Suppressor macrophage treated with lipopolysaccharide for 4 hours (primary cell): ENCODE data around the gene INTS2.
"Not testable (repeated sequence)": the region's sequence is repeated elsewhere in the genome, so short reads cannot be mapped to it uniquely, and the experiment has no call there.

Source experiments
- DNase-seq: peaks from one replicate; pipeline ENCODE4 v3.0.0-alpha.2; 2020

The INTS2 gene

DNA sequence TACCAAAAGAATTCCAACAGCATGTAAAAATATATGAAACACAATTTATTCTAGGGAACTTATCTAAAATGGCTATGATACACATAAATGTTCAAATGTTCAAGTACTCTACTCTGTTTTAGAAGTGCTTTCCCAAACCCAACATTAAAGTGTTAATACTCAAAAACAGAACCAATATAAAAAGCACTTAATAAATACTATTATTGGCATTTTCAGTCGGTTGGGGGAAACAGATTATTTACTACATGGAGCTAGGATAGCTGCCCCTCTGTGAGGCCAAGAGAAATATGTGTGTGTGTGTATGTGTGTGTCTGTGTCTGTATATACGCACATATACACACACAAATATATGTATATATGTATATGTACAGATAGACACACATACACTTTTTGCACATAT is 32.4 kb downstream of the INTS2 start:
- no peak for DNase-seq

GRCh38 chr17:61894310-61894709 is 33.5 kb downstream of the INTS2 start:
- DNase-seq: not testable (repeated sequence)

DNA sequence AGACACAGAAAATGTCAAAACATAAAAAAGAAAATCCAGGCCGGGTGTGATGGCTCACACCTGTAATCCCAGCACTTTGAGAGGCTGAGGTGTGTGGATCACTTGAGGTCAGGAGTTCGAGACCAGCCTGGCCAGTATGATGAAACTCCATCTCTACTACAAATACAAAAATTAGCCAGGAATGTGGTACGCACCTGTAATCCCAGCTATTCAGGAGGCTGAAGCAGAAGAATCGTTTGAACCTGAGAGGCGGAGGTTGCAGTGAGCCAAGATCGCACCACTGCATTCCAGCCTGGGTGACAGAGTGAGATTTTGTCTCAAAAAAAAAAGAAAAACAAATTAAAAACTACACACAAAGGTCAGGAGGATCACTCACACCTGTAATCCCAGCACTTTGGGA is 40.0 kb downstream of the INTS2 start:
- not testable (repeated sequence) for DNase-seq

DNA sequence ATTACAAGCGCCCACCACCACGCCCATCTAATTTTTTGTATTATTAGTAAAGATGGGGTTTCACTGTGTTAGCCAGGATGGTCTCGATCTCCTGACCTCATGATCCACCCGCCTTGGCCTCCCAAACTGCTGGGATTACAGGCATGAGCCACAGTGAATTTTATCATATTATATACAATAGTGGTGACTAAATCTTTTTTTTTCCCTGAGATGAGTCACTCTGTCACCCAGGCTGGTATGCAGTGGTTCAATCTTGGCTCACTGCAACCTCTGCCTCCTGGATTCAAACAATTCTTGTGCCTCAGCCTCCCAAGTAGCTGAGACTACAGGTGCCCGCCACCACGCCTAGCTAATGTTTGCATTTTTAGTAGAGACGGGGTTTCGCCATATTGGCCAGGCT is 41.9 kb downstream of the INTS2 start:
- not testable (repeated sequence) for DNase-seq

DNA sequence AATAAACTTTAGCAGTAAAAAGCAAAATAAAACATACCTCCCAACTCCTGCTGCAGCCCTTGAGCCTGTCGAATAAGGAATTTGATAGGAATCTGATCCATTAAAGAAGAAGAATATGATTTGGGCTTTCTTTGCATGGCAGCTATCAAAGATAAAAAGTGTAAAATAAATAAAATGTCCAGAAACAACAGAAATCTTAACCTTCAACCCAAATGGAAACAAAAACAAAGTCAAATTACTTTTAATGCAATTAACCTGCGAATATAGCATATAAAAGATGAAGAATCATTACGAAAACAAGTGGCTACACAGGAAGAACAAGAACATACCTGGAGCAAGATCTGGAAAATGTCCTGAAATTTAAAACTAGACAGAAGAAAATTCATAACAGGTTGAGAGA is 42.9 kb downstream of the INTS2 start:
- no peak for DNase-seq

DNA sequence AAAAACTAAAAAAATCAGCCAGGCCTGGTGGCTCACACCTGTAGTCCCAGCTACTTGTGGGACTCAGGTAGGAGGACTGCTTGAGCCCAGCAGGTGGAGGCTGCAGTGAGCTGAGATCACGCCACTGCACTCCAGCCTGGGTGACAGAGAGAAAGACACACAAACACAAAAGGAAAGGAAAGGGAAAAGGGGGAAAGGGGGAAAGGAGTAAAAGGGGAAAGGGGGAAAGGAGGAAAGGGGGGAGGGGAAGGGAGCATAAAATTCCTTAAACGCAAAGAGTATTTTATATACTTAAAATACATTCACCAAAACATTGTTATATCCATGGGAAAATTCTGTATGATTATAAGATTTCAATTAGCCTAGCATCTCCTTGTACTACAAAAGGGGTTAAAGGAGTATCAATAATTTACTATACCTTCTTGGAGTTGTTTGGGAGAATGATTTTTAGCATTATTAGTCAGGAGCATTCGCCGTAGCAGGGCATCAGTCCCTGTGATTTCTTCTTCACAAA is 47.1 kb downstream of the INTS2 start:
- DNase-seq: no peak

- DNase-seq: no peak
These were observed 48.7 kb downstream of the INTS2 start for GRCh38 chr17:61878984-61879612.

- no peak for DNase-seq
These were observed 49.3 kb downstream of the INTS2 start for GRCh38 chr17:61878520-61878919.

DNA sequence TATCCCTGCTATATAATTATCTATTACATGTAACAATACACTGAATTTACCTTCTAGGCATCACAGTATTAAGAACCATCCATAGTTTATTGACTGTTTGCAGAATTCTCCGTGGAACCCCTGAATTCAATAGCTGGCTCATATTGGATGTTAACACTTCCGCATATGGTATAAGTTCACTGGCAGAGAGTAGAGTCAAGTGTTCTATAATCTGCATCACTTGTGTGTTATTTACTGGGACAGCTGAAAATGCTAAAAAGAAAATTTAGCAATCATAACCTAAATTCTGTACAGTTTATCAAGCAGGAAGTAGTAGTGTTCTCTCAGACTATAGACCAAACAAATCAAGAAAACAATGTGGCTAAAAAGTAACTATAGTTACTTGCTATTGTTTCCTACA is 49.9 kb downstream of the INTS2 start:
- no peak for DNase-seq

DNA sequence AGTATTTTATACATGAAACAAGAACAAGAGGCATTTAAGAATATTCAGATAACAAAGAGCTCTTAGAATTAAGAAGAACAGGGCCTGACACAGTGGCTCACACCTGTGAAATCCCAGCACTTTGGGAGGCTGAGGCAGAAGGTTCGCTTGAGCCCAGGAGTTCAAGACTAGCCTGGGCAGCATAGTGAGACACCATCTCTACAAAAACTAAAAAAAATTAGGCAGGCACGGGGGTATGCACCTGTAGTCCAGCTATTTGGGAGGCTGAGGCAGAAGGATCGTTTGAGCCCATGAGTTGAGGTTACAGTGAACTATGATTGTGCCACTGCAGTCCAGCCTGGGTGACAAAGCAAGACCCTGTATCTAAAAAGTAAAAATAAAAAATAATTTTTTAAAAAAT is 52.0 kb downstream of the INTS2 start:
- DNase-seq: no peak

- no peak for DNase-seq
These were observed 52.5 kb downstream of the INTS2 start for GRCh38 chr17:61875285-61875684.

DNA sequence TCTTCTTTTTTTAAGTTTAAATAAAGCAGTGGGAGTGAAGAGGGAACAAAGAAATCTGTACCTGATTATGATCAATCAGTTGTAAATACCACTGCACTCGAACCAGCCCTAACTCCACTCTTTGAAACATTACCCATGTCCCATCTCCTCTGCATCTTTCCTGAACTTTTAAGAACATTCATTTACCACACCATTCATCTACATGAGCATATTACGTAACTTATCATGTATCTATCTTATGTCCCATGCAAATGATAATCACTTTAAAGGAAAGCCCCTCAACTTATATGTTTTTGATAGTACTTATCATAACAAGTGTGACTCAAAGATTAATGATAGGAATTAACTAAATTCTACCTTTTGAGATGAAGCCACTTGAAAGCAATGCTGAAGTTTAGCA is 53.7 kb downstream of the INTS2 start:
- no peak for DNase-seq

- DNase-seq: no peak
These were observed 55.7 kb downstream of the INTS2 start for GRCh38 chr17:61872099-61872498.

DNA sequence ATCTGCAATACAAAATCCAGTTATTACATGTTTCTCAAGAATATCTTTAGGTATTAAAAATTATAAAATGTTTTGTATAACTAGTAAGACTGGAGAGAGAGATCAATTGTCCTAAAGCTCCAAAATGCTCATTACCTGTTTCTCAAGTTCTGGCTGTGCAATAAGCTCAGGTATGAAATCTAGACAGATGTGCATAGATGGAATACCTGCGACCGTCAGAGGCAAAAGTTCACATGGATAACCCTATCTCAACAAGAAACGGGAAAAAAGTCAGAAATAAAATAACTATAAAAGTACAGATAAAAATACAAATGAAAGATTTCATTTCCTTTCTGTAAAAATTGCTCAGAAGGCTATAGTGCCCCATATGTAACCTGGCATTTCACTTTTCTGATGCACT is 58.6 kb downstream of the INTS2 start:
- DNase-seq: no peak

GRCh38 chr17:61868074-61868473 is 59.7 kb downstream of the INTS2 start:
- DNase-seq: no peak

GRCh38 chr17:61867033-61867432 is 60.7 kb downstream of the INTS2 start:
- no peak for DNase-seq

DNA sequence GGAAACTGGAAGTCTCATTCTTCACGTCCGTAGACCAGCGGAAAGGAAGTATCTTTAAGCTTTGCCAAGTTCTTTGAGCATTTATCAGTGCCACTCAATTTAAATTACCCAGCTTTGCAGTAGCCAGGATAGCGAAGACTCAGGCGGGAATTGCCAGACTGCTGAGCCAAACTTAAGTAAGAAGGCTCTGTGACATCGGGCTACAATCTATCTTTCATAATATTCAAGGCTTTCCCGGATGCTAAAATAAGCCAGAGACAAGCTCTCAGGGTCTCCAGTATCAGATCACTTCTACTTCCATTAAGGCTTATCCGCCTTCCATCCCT is 64.0 kb downstream of the INTS2 start:
- DNase-seq: no peak

GRCh38 chr17:61862975-61863800 is 64.6 kb downstream of the INTS2 start, which contains the start of gene BRIP1:
Gene BRIP1 (minus strand): TSS chr17:61863528. CDS start chr17:61861539, 1,989 bp downstream.
- DNase-seq: peak; percentile 95

- DNase-seq: peak; percentile 11
These were observed 65.6 kb downstream of the INTS2 start for GRCh38 chr17:61862105-61862574.

GRCh38 chr17:61860397-61860796 is 67.4 kb downstream of the INTS2 start:
- not testable (repeated sequence) for DNase-seq

DNA sequence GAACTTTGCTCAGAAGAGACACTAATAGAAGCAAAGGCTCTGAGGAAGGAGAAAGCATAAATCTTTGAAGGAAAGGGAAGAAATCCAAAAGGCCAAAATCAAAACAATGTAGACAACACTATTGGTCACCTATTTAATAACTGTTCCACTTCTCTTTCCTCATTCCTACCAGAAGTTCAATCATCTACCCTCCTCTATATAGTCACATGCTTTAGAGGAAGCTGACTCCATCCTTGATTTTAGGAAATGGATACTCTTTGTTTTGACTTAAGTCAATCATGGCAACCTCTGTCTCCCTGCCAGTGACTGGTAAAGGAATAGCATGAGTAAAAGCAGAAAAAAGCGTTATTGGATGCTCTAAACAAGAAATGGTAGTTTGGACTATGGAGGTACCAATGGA is 71.7 kb downstream of the INTS2 start:
- peak; percentile 78 for DNase-seq

DNA sequence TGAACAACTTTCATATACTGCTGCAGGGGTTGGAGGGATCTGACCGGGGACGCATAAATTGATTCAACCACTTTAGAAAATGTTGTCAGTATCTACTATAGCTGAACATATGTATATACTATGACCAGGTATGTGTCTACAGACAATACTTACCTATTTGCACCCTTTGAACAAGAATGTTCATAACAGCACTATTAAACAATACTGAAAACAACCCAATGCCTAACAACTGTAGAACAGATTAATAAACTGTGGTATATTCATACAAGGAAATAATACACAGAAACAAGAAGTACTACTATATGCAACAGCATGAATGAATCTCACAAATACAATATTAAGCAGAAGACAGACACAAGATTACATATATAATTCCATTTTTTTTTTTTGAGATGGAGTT is 74.9 kb downstream of the INTS2 start:
- no peak for DNase-seq

DNA sequence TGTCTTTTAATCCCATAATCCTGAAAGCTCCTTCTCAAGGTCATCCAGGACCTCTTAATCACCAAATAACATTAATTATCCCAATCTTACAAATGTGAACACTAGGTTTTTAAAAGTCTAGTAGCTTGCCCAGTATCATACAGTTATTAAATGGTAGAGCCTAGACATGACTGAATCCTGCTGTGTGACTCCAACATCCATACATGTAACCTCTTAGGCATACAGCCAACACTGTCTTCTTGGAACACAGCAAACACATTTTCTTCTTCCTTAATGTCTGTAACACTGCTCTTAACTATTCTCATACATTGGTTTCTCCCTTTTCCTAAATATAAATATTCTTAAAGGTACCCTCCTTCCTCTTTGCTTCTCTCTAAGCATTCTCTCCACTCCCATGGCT is 78.1 kb downstream of the INTS2 start:
- no peak for DNase-seq

DNA sequence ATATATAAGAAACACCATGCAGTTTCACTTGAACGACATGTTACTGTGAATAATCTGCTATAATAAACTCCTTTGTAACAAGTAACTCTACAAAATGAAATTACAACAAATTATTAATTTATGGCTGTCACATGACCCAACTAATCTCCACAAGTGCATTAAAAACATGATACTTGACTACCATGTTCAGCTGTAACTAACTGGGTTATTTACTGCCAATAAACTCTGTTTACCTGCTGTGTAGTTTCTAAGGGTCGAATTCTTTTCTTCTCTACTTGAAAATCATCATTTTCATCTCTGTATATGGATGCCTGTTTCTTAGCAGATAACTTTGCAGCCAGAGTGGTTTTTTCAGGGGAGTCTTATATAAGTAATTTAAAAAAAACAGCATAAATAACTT is 78.9 kb downstream of the INTS2 start:
- DNase-seq: no peak
